Measurements from ENCODE around the gene DKC1.
"Not testable (repeated sequence)": the region's sequence is repeated elsewhere in the genome, so short reads cannot be mapped to it uniquely, and the experiment has no call there.

Gene DKC1

DNA sequence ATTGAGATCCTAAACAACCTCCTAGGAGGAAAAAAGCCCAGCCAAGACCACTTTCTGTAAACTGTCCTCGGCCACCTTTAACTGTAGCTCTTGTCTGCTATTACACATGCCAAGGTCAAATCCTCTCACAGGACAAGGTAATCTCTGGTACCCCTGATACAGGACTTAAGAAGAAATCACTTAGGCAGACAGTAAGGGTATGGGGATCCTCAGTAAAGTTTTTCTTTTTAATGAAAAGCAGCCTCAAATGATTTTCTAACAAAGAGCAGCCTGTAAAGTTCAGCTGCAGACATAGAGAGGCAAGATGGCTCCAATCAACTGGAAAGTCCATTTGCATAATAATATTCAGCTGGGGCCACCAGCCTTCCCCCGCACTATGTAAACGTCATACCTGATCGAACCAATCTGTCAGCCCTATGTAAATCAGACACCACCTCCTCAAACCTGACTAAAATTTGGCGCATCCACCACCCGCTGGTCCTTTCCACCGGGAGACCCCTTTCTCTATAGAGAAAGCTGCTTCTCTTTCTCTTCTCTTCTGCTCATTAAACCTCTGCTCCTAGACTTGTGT lies 57.2 kb downstream of the DKC1 start:
- DNase-seq (ENCODE audit: low read depth) = no peak

DNA sequence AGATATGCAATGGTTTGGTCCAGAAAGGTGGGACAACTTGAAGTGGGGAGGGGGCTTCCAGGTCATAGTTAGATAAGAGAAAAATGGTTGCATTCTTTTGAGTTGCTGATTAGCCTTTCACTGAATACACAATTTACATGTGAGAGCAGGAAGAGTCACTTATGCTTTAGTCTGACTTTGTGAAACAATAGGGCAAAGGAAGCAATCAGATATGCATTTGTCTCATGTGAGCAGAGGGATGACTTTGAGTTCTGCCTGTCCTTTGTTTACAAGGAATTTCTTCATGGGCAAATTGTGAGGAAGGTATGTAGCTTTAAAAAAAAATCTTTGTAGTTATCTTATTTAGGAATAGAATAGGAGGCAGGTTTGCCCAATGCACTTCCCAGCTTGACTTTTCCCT lies 58.9 kb downstream of the DKC1 start:
- no peak for DNase-seq (ENCODE audit: low read depth)

DNA sequence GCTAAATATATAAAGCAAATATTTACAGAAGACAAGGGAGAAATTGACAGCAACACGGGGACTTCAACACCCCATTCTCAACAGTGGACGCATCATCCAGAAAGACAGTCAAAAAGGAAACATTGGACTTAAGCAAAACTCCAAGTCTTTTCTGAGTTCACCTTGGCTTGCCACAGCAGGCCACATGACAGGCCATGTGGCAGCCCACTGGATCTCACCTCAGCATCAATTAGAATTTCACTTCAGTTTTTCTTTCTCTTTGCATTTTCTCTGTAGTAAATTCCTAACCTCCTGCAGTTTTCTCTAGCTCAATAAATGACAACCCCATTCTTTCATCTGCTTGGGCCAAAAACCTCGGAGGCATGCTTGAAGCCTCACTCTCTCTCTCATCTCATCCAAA lies 59.4 kb downstream of the DKC1 start:
- no peak for DNase-seq (ENCODE audit: low read depth)

DNA sequence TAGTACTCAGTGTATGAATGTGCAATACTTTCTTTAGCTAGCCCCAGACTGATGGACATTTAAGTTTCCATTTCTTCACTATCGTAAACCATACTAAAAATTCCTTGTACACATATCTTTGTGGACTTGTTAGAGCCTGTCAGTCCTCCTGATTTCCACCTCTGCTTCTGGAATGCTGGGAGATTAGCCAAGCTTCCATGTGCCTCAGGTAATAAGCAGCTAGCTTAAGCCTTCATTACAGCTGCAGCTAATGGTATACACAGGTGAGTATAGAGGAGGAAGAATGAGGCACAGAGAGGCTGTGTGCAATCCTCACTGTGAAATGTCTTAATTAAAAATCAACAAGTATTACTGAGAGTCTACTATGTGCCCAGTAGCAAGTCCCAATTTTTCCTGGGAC lies 62.0 kb downstream of the DKC1 start:
- DNase-seq (ENCODE audit: low read depth) = no peak

DNA sequence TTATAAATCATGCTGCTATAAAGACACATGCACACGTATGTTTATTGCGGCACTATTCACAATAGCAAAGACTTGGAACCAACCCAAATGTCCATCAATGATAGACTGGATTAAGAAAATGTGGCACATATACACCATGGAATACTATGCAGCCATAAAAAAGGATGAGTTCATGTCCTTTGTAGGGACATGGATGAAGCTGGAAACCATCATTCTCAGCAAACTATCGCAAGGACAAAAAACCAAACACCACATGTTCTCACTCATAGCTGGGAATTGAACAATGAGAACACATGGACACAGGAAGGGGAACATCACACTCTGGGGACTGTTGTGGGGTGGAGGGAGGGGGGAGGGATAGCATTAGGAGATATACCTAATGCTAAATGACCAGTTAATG lies 62.9 kb downstream of the DKC1 start:
- DNase-seq (ENCODE audit: low read depth) = not testable (repeated sequence)
